GM12878 (cell line): ENCODE results near the gene HS3ST6. TPM values are rescaled to one million over a fixed set of nuclear protein-coding genes. Genes with fewer than 3 reads are reported as not detected.

ENCODE experiments used
- BCL11A ChIP-seq: IDR thresholded peaks from 2 replicates; pipeline ENCODE4 v1.6.1; 2011; ENCODE audit warnings: low read depth, low read length
- BCL3 ChIP-seq: IDR thresholded peaks from 2 replicates; pipeline ENCODE4 v1.6.1; 2011; ENCODE audit warnings: borderline replicate concordance, low read depth, mild to moderate bottlenecking, moderate library complexity, low read length; ENCODE audit not compliant: insufficient read depth, poor library complexity, severe bottlenecking
- CBFB ChIP-seq: IDR thresholded peaks from 2 replicates; pipeline ENCODE4 v1.6.1; 2016; ENCODE audit warnings: antibody characterized with exemption, low read depth
- CREB1 ChIP-seq: IDR thresholded peaks from 2 replicates; pipeline ENCODE4 v1.6.1; 2012; ENCODE audit warnings: low read depth, mild to moderate bottlenecking, inconsistent platforms
- ETV6 ChIP-seq, 2 experiments: fragments of 450-650 bp in 1 of 2; IDR thresholded peaks in 1 of 2; conservative IDR thresholded peaks in 1 of 2; 2 replicates each; pipeline ENCODE4 v1.6.1; 2014; ENCODE audit warnings: antibody characterized with exemption in 1 of 2, borderline replicate concordance in 1 of 2, low read depth in 1 of 2, mild to moderate bottlenecking in 1 of 2, moderate library complexity in 1 of 2
- NKRF ChIP-seq: fragments of 450-650 bp; conservative IDR thresholded peaks from 2 replicates; pipeline ENCODE4 v1.6.1; 2017; ENCODE audit warnings: mild to moderate bottlenecking, moderate library complexity
- POLR2AphosphoS2 ChIP-seq: IDR thresholded peaks from 2 replicates; pipeline ENCODE4 v1.6.1; 2011; ENCODE audit warnings: low read depth, mild to moderate bottlenecking, low read length, improper control_type of control experiment, moderate library complexity
- SMAD5 ChIP-seq: IDR thresholded peaks from 2 replicates; pipeline ENCODE4 v1.6.1; 2016; ENCODE audit warnings: antibody characterized with exemption, low read depth
- TARDBP ChIP-seq: IDR thresholded peaks from 2 replicates; pipeline ENCODE4 v1.6.1; 2016; ENCODE audit warnings: borderline replicate concordance
- TCF3 ChIP-seq: IDR thresholded peaks from 2 replicates; pipeline ENCODE4 v1.6.1; 2012; ENCODE audit warnings: low read depth, mild to moderate bottlenecking, low read length, borderline replicate concordance; ENCODE audit not compliant: insufficient read depth
- polyA plus RNA-seq, 11 experiments: library from polyadenylated mRNA; depleted of rRNA in 4 of 11; unstranded in 6 of 11; stranded (reverse) in 5 of 11; fragments of >200 nt; fragmentation: Nextera tagmentation in 4 of 11; fragmentation: Illumina TruSeq in 1 of 11; extraction: Ambion mirVana in 4 of 11; extraction: Trizol in 1 of 11; gene quantifications; 1 replicate in 1 of 11; 2 replicates in 10 of 11; pipeline versions ENCODE4 v1.2.1 to v1.2.3, GENCODE V29; 2011 to 2016; ENCODE audit warnings: inconsistent platforms in 2 of 11, missing spikeins in 2 of 11, low read depth in 1 of 11
- total RNA-seq, 4 experiments: library from RNA; depleted of rRNA in 3 of 4; stranded (reverse); fragments of >200 nt in 3 of 4; fragmentation: Illumina TruSeq in 1 of 4; extraction: Trizol in 1 of 4; gene quantifications; 2 replicates each; pipeline versions ENCODE4 v1.2.1 to v1.2.3, GENCODE V29; 2013 to 2021
- TF ChIP-seq, protein P1 (sequence below): fragments of 450-650 bp; formaldehyde crosslinking; IDR thresholded peaks from 2 replicates; pipeline ENCODE4 v1.4.0; 2022; ENCODE audit warnings: mild to moderate bottlenecking, moderate library complexity
- TF ChIP-seq, protein P2 (sequence below): IDR thresholded peaks from 2 replicates; pipeline ENCODE4 v1.6.1; 2012; ENCODE audit warnings: low read length, inconsistent platforms
- TF ChIP-seq, protein P3 (sequence below): IDR thresholded peaks from 2 replicates; pipeline ENCODE4 v1.6.1; 2012; ENCODE audit warnings: low read depth, low read length, improper control_type of control experiment
- TF ChIP-seq, protein P4 (sequence below): fragments of 450-650 bp; IDR thresholded peaks from 2 replicates; pipeline ENCODE4 v1.6.1; 2018; ENCODE audit warnings: mild to moderate bottlenecking, low read depth, moderate library complexity; ENCODE audit not compliant: partially characterized antibody

Gene HS3ST6
- total and polyA plus RNA-seq, 10 of the 15 experiments (the other 5 are each of a cell fraction or from before 2014, with no cell fraction given) = not detected

- TF ChIP-seq, protein P1, sequence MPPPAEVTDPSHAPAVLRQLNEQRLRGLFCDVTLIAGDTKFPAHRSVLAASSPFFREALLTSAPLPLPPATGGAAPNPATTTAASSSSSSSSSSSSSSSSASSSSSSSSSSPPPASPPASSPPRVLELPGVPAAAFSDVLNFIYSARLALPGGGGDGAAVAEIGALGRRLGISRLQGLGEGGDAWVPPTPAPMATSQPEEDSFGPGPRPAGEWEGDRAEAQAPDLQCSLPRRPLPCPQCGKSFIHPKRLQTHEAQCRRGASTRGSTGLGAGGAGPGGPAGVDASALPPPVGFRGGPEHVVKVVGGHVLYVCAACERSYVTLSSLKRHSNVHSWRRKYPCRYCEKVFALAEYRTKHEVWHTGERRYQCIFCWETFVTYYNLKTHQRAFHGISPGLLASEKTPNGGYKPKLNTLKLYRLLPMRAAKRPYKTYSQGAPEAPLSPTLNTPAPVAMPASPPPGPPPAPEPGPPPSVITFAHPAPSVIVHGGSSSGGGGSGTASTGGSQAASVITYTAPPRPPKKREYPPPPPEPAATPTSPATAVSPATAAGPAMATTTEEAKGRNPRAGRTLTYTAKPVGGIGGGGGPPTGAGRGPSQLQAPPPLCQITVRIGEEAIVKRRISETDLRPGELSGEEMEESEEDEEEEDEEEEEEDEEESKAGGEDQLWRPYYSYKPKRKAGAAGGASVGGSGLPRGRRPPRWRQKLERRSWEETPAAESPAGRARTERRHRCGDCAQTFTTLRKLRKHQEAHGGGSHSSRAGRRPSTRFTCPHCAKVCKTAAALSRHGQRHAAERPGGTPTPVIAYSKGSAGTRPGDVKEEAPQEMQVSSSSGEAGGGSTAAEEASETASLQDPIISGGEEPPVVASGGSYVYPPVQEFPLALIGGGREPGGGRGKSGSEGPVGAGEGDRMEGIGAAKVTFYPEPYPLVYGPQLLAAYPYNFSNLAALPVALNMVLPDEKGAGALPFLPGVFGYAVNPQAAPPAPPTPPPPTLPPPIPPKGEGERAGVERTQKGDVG = 0 out of 2 replicates have a peak, but pooled peaks have one; percentile 24
- TF ChIP-seq, protein P2, sequence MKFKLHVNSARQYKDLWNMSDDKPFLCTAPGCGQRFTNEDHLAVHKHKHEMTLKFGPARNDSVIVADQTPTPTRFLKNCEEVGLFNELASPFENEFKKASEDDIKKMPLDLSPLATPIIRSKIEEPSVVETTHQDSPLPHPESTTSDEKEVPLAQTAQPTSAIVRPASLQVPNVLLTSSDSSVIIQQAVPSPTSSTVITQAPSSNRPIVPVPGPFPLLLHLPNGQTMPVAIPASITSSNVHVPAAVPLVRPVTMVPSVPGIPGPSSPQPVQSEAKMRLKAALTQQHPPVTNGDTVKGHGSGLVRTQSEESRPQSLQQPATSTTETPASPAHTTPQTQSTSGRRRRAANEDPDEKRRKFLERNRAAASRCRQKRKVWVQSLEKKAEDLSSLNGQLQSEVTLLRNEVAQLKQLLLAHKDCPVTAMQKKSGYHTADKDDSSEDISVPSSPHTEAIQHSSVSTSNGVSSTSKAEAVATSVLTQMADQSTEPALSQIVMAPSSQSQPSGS = peak; percentile 73; the same call in 1 of the 2 replicates
- TF ChIP-seq, protein P3, sequence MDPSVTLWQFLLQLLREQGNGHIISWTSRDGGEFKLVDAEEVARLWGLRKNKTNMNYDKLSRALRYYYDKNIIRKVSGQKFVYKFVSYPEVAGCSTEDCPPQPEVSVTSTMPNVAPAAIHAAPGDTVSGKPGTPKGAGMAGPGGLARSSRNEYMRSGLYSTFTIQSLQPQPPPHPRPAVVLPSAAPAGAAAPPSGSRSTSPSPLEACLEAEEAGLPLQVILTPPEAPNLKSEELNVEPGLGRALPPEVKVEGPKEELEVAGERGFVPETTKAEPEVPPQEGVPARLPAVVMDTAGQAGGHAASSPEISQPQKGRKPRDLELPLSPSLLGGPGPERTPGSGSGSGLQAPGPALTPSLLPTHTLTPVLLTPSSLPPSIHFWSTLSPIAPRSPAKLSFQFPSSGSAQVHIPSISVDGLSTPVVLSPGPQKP = no peak
- peak; percentile 65 for TF ChIP-seq BCL3
- TF ChIP-seq NKRF = no peak
- TF ChIP-seq BCL11A = peak; percentile 7; the same call in 1 of the 2 replicates
- TF ChIP-seq POLR2AphosphoS2 = peak; percentile 93
- TF ChIP-seq, protein P4, sequence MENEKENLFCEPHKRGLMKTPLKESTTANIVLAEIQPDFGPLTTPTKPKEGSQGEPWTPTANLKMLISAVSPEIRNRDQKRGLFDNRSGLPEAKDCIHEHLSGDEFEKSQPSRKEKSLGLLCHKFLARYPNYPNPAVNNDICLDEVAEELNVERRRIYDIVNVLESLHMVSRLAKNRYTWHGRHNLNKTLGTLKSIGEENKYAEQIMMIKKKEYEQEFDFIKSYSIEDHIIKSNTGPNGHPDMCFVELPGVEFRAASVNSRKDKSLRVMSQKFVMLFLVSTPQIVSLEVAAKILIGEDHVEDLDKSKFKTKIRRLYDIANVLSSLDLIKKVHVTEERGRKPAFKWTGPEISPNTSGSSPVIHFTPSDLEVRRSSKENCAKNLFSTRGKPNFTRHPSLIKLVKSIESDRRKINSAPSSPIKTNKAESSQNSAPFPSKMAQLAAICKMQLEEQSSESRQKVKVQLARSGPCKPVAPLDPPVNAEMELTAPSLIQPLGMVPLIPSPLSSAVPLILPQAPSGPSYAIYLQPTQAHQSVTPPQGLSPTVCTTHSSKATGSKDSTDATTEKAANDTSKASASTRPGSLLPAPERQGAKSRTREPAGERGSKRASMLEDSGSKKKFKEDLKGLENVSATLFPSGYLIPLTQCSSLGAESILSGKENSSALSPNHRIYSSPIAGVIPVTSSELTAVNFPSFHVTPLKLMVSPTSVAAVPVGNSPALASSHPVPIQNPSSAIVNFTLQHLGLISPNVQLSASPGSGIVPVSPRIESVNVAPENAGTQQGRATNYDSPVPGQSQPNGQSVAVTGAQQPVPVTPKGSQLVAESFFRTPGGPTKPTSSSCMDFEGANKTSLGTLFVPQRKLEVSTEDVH = peak; percentile 34
- peak; percentile 39; the same call in 1 of the 2 replicates for TF ChIP-seq TCF3
- TF ChIP-seq SMAD5 = peak; percentile 92
- 0 out of 2 replicates have a peak, but pooled peaks have one; percentile 36 for TF ChIP-seq CREB1
- TF ChIP-seq TARDBP = peak; percentile 74; the same call in 1 of the 2 replicates
- peak; percentile 4; the same call in 1 of the 2 replicates for TF ChIP-seq CBFB
- TF ChIP-seq ETV6 (conservative IDR thresholded peaks at IDR 0.05 in 1 of 2, IDR thresholded peaks at IDR 0.05 in 1 of 2; ENCODE audit: borderline replicate concordance in 1 of 2, low read depth in 1 of 2) = 0 out of 4 replicates have a peak, but pooled peaks of 1 of the 2 experiments have one; percentile 30
These were observed 42.7 kb upstream of the HS3ST6 start (continued) for GRCh38 chr16:1960665-1961630.
